HEK293T (cell line): ENCODE data around the gene SLC6A1.

ENCODE experiments used
- CTCF ChIA-PET: fragments of 350-600 bp; formaldehyde crosslinking; extraction: SDS; loops from one replicate; lab custom pipeline; 2021; ENCODE audit warnings: antibody characterized with exemption, inconsistent platforms; lab: Yijun Ruan, JAX
- POLR2A ChIA-PET: fragments of 350-600 bp; formaldehyde crosslinking; extraction: SDS; loops from one replicate; lab custom pipeline; 2020; ENCODE audit warnings: antibody characterized with exemption, inconsistent platforms; lab: Yijun Ruan, JAX
- DNase-seq: peaks from one replicate; pipeline ENCODE4 v3.0.0; 2012; ENCODE audit warnings: mixed read lengths; ENCODE audit errors: extremely low spot score
- ARNT ChIP-seq: fragments of 450-650 bp; IDR thresholded peaks from 2 replicates; pipeline ENCODE4 v1.6.1; 2017; ENCODE audit warnings: mild to moderate bottlenecking
- BHLHE40 ChIP-seq: fragments of 450-650 bp; IDR thresholded peaks from 2 replicates; pipeline ENCODE4 v1.6.1; 2016; ENCODE audit warnings: mild to moderate bottlenecking, moderate library complexity, borderline replicate concordance
- CTBP1 ChIP-seq: fragments of 450-650 bp; IDR thresholded peaks from 2 replicates; pipeline ENCODE4 v1.6.1; 2016; ENCODE audit warnings: borderline replicate concordance
- ELF4 ChIP-seq: fragments of 450-650 bp; IDR thresholded peaks from 2 replicates; pipeline ENCODE4 v1.6.1; 2017; ENCODE audit warnings: antibody characterized with exemption
- FOXA1 ChIP-seq: fragments of 450-650 bp; IDR thresholded peaks from 2 replicates; pipeline ENCODE4 v1.6.1; 2016; ENCODE audit warnings: mild to moderate bottlenecking
- FOXK2 ChIP-seq: fragments of 450-650 bp; IDR thresholded peaks from 2 replicates; pipeline ENCODE4 v1.6.1; 2016; ENCODE audit warnings: mild to moderate bottlenecking
- FOXM1 ChIP-seq: fragments of 450-650 bp; IDR thresholded peaks from 2 replicates; pipeline ENCODE4 v1.6.1; 2017; ENCODE audit warnings: mild to moderate bottlenecking, borderline replicate concordance
- HDGF ChIP-seq: fragments of 450-650 bp; IDR thresholded peaks from 2 replicates; pipeline ENCODE4 v1.6.1; 2017; ENCODE audit warnings: antibody characterized with exemption, borderline replicate concordance
- L3MBTL2 ChIP-seq: fragments of 450-650 bp; conservative IDR thresholded peaks from 2 replicates; pipeline ENCODE4 v1.6.1; 2016; ENCODE audit warnings: mild to moderate bottlenecking
- LEF1 ChIP-seq: fragments of 450-650 bp; IDR thresholded peaks from 2 replicates; pipeline ENCODE4 v1.6.1; 2017; ENCODE audit warnings: mild to moderate bottlenecking, borderline replicate concordance
- NFRKB ChIP-seq: fragments of 450-650 bp; IDR thresholded peaks from 2 replicates; pipeline ENCODE4 v1.6.1; 2016; ENCODE audit warnings: mild to moderate bottlenecking, moderate library complexity
- PKNOX1 ChIP-seq: fragments of 450-650 bp; IDR thresholded peaks from 2 replicates; pipeline ENCODE4 v1.6.1; 2016
- SP1 ChIP-seq: fragments of 450-650 bp; IDR thresholded peaks from 2 replicates; pipeline ENCODE4 v1.6.1; 2017
- SUZ12 ChIP-seq: fragments of 450-650 bp; IDR thresholded peaks from 2 replicates; pipeline ENCODE4 v1.6.1; 2016; ENCODE audit warnings: mild to moderate bottlenecking
- TARDBP ChIP-seq: fragments of 450-650 bp; IDR thresholded peaks from 2 replicates; pipeline ENCODE4 v1.6.1; 2016
- ZNF384 ChIP-seq: fragments of 450-650 bp; IDR thresholded peaks from 2 replicates; pipeline ENCODE4 v1.6.1; 2016

The SLC6A1 gene

GRCh38 chr3:11078826-11079515 lies 86.4 kb downstream of the SLC6A1 start:
- DNase-seq, result no peak
- CTCF ChIA-PET, result no interaction called here
- TF ChIP-seq TARDBP (no peak), BHLHE40 (no peak), ELF4 (no peak), ZNF384 (no peak), PKNOX1 (no peak)
- POLR2A ChIA-PET, result no interaction called here

- ChIA-PET CTCF (no interaction called here), POLR2A (no interaction called here)
- TF ChIP-seq SP1, result no peak
- TF ChIP-seq L3MBTL2, result no peak
- TF ChIP-seq FOXK2, result no peak
- TF ChIP-seq LEF1, result no peak
- no peak for TF ChIP-seq TARDBP
- TF ChIP-seq BHLHE40, result no peak
- TF ChIP-seq ARNT, result no peak
- no peak for TF ChIP-seq ZNF384
- no peak for TF ChIP-seq PKNOX1
- no peak for TF ChIP-seq ELF4
- DNase-seq, result no peak
Observed at GRCh38 chr3:11080492-11080891, 87.9 kb downstream of the SLC6A1 start.

GRCh38 chr3:11084098-11084497 lies 91.5 kb downstream of the SLC6A1 start:
- no peak for DNase-seq
- ChIA-PET POLR2A (no interaction called here), CTCF (interaction anchor here (1.2 kb wide), 1 partner anchor 24 kb away, joined by 3 read pairs; no protein-coding TSS in a partner anchor)
- no peak for TF ChIP-seq CTBP1
- TF ChIP-seq NFRKB, result no peak
- TF ChIP-seq FOXA1, result no peak
- no peak for TF ChIP-seq FOXK2
- no peak for TF ChIP-seq ZNF384
- TF ChIP-seq PKNOX1, result no peak
- no peak for TF ChIP-seq FOXM1
- no peak for TF ChIP-seq BHLHE40
- no peak for TF ChIP-seq SP1
- no peak for TF ChIP-seq HDGF
- TF ChIP-seq L3MBTL2, result no peak
- TF ChIP-seq ARNT, result no peak
- TF ChIP-seq ELF4, result no peak
- no peak for TF ChIP-seq SUZ12
- TF ChIP-seq LEF1, result no peak

GRCh38 chr3:11084677-11085076 lies 92.1 kb downstream of the SLC6A1 start:
- POLR2A ChIA-PET, result no interaction called here
- no peak for DNase-seq
- CTCF ChIA-PET, result interaction anchor here (1.2 kb wide), 1 partner anchor 25 kb away, joined by 3 read pairs; no protein-coding TSS in a partner anchor
- no peak for TF ChIP-seq HDGF
- TF ChIP-seq NFRKB, result no peak
- no peak for TF ChIP-seq SUZ12
- TF ChIP-seq FOXM1, result no peak

GRCh38 chr3:11085093-11085840 lies 92.7 kb downstream of the SLC6A1 start:
- DNase-seq, result no peak

More at GRCh38 chr3:11085093-11085840, 92.7 kb downstream of the SLC6A1 start:
- POLR2A ChIA-PET, result no interaction called here
- CTCF ChIA-PET, result interaction anchor here (1.2 kb wide), 1 partner anchor 25 kb away, joined by 3 read pairs; no protein-coding TSS in a partner anchor
- TF ChIP-seq ARNT (no peak), L3MBTL2 (no peak), SP1 (no peak), TARDBP (no peak), FOXM1 (no peak), FOXA1 (no peak), PKNOX1 (no peak), SUZ12 (no peak), FOXK2 (no peak), NFRKB (no peak), ZNF384 (no peak), ELF4 (no peak), HDGF (no peak), CTBP1 (no peak), LEF1 (no peak), BHLHE40 (no peak)
